SK-N-SH treated with all-trans-retinoic acid at 6 μM for 48 hours (cell line): ENCODE data around the gene GTF2H1.
A peak's percentile ranks its signal among the peaks of the same experiment; 100 is the strongest.

Experiments used
- ATAC-seq: fragments of 200-7000 bp; cut with Tn5 transposase; 3 replicates; pipeline ENCODE4 v1.9.1; 2020; ENCODE audit warnings: mild to moderate bottlenecking, moderate library complexity
- BACH2 ChIP-seq: fragments of 250-450 bp; sonication (Bioruptor Pico); IDR thresholded peaks from 2 replicates; pipeline ENCODE4 v1.9.0; 2021; ENCODE audit warnings: mild to moderate bottlenecking, borderline replicate concordance
- CREB5 ChIP-seq: fragments of 250-450 bp; sonication (Bioruptor Pico); IDR thresholded peaks from 2 replicates; pipeline ENCODE4 v1.5.1; 2020; ENCODE audit warnings: low read depth, mild to moderate bottlenecking, moderate library complexity
- CSDC2 ChIP-seq: fragments of 250-450 bp; sonication (Bioruptor Pico); IDR thresholded peaks from 2 replicates; pipeline ENCODE4 v1.5.0; 2020; ENCODE audit warnings: mild to moderate bottlenecking, moderate library complexity
- CSRNP3 ChIP-seq: fragments of 250-450 bp; sonication (Bioruptor Pico); IDR thresholded peaks from 2 replicates; pipeline ENCODE4 v1.5.1; 2021; ENCODE audit warnings: mild to moderate bottlenecking, moderate library complexity
- ESRRG ChIP-seq: fragments of 250-450 bp; sonication (Bioruptor Pico); IDR thresholded peaks from 2 replicates; pipeline ENCODE4 v1.6.1; 2021; ENCODE audit warnings: mild to moderate bottlenecking
- GLIS3 ChIP-seq: fragments of 250-450 bp; sonication (Bioruptor Pico); IDR thresholded peaks from 2 replicates; pipeline ENCODE4 v1.5.0; 2020; ENCODE audit warnings: mild to moderate bottlenecking, moderate library complexity
- OSR1 ChIP-seq: fragments of 250-450 bp; sonication (Bioruptor Pico); IDR thresholded peaks from 2 replicates; pipeline ENCODE4 v1.8.0; 2022; ENCODE audit warnings: moderate library complexity, mild to moderate bottlenecking, inconsistent platforms
- PATZ1 ChIP-seq: fragments of 250-450 bp; sonication (Bioruptor Pico); IDR thresholded peaks from 2 replicates; pipeline ENCODE4 v1.8.0; 2020; ENCODE audit warnings: mild to moderate bottlenecking, moderate library complexity, borderline replicate concordance
- POU6F1 ChIP-seq: fragments of 250-450 bp; sonication (Bioruptor Pico); IDR thresholded peaks from 2 replicates; pipeline ENCODE4 v1.8.0; 2021; ENCODE audit warnings: low read depth, mild to moderate bottlenecking, moderate library complexity, borderline replicate concordance
- RARB ChIP-seq: fragments of 250-450 bp; sonication (Bioruptor Pico); IDR thresholded peaks from 2 replicates; pipeline ENCODE4 v1.8.0; 2021; ENCODE audit warnings: mild to moderate bottlenecking, moderate library complexity
- SNAI2 ChIP-seq: fragments of 250-450 bp; sonication (Bioruptor Pico); IDR thresholded peaks from 2 replicates; pipeline ENCODE4 v1.5.0; 2020; ENCODE audit warnings: mild to moderate bottlenecking, moderate library complexity
- TCF4 ChIP-seq: fragments of 250-450 bp; sonication (Bioruptor Pico); IDR thresholded peaks from 2 replicates; pipeline ENCODE4 v1.8.0; 2021; ENCODE audit warnings: mild to moderate bottlenecking, moderate library complexity, borderline replicate concordance
- TOX ChIP-seq: fragments of 250-450 bp; sonication (Bioruptor Pico); IDR thresholded peaks from 2 replicates; pipeline ENCODE4 v1.8.0; 2021; ENCODE audit warnings: mild to moderate bottlenecking, moderate library complexity, borderline replicate concordance
- ZFP3 ChIP-seq: fragments of 250-450 bp; sonication (Bioruptor Pico); IDR thresholded peaks from 2 replicates; pipeline ENCODE4 v1.5.0; 2020; ENCODE audit warnings: mild to moderate bottlenecking, moderate library complexity
- ZFP30 ChIP-seq: fragments of 450-650 bp; formaldehyde crosslinking; IDR thresholded peaks from 2 replicates; pipeline ENCODE4 v1.5.0; 2022; ENCODE audit warnings: mild to moderate bottlenecking, moderate library complexity
- ZNF565 ChIP-seq: fragments of 450-650 bp; formaldehyde crosslinking; conservative IDR thresholded peaks from 2 replicates; pipeline ENCODE4 v1.5.0; 2020; ENCODE audit warnings: low read depth, mild to moderate bottlenecking, moderate library complexity
- ZNF70 ChIP-seq: fragments of 450-650 bp; formaldehyde crosslinking; IDR thresholded peaks from 2 replicates; pipeline ENCODE4 v1.5.0; 2020; ENCODE audit warnings: mild to moderate bottlenecking, moderate library complexity
- ZNF8 ChIP-seq: fragments of 450-650 bp; formaldehyde crosslinking; IDR thresholded peaks from 2 replicates; pipeline ENCODE4 v1.5.0; 2020; ENCODE audit warnings: mild to moderate bottlenecking, moderate library complexity
- TF ChIP-seq, protein P1 (sequence below): fragments of 250-450 bp; sonication (Bioruptor Pico); IDR thresholded peaks from 2 replicates; pipeline ENCODE4 v1.5.0; 2020; ENCODE audit warnings: mild to moderate bottlenecking, moderate library complexity

The GTF2H1 gene

DNA sequence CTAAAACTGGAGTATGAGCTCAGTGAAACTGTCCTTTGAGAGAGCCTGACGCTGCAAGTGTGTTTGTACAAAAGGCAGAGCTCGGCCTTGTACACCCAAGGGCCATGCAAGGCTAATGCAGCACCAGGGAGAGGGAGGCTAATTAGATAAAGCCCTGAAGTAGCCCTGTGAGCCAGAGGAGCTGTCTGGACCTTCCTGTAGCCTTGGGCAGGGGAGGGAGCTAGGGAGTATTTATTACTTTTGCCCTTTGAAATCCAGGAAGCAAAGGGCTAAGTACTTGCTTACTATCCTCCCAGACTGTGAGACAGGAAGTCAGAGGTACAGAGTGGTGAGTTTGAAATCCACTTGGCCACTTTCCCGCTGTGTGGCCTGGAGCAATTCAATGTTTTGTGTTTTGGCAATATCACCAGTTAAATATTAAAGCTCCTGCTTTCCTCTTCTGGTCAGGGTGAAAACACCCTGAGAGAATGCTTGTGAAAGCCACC lies 61.8 kb downstream of the GTF2H1 start:
- TF ChIP-seq CREB5 (CRISPR knock-in tag) (no peak), SNAI2 (CRISPR knock-in tag) (no peak), OSR1 (CRISPR knock-in tag) (no peak)
- TF ChIP-seq, protein P1, sequence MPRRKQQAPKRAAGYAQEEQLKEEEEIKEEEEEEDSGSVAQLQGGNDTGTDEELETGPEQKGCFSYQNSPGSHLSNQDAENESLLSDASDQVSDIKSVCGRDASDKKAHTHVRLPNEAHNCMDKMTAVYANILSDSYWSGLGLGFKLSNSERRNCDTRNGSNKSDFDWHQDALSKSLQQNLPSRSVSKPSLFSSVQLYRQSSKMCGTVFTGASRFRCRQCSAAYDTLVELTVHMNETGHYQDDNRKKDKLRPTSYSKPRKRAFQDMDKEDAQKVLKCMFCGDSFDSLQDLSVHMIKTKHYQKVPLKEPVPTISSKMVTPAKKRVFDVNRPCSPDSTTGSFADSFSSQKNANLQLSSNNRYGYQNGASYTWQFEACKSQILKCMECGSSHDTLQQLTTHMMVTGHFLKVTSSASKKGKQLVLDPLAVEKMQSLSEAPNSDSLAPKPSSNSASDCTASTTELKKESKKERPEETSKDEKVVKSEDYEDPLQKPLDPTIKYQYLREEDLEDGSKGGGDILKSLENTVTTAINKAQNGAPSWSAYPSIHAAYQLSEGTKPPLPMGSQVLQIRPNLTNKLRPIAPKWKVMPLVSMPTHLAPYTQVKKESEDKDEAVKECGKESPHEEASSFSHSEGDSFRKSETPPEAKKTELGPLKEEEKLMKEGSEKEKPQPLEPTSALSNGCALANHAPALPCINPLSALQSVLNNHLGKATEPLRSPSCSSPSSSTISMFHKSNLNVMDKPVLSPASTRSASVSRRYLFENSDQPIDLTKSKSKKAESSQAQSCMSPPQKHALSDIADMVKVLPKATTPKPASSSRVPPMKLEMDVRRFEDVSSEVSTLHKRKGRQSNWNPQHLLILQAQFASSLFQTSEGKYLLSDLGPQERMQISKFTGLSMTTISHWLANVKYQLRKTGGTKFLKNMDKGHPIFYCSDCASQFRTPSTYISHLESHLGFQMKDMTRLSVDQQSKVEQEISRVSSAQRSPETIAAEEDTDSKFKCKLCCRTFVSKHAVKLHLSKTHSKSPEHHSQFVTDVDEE: no peak
- TF ChIP-seq, all 23 proteins: peak for 0
- ATAC-seq: peak; percentile 77

DNA sequence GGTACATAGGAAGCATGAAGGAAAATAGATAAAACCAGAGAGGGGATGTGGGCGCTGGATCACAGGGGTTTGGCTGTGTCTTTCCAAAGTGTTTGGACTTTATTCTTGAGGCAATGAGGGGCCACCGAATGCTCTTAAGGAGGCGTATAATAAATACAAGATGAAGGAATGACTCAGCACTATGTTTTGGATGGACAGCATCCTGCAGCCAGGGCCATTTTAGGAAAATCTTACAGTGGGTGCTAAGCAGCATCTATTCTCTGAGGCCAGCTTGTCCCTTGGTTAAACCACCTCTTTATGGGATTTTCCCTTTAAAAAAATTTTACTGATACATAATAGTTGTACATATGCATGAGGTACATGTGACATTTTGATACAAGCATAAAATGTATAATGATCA lies 67.7 kb downstream of the GTF2H1 start:
- ATAC-seq: no peak
- no peak for TF ChIP-seq ZNF70 (CRISPR knock-in tag)
- TF ChIP-seq ZFP3 (CRISPR knock-in tag): no peak
- no peak for TF ChIP-seq CSDC2 (CRISPR knock-in tag)
- TF ChIP-seq, protein P1: no peak
- TF ChIP-seq TCF4 (CRISPR knock-in tag): no peak
- TF ChIP-seq SNAI2 (CRISPR knock-in tag): no peak
- no peak for TF ChIP-seq BACH2 (CRISPR knock-in tag)
- TF ChIP-seq TOX (CRISPR knock-in tag): no peak
- TF ChIP-seq RARB (CRISPR knock-in tag): no peak
- TF ChIP-seq GLIS3 (CRISPR knock-in tag): no peak
- no peak for TF ChIP-seq CREB5 (CRISPR knock-in tag)
- TF ChIP-seq PATZ1 (CRISPR knock-in tag): no peak
- no peak for TF ChIP-seq ESRRG (CRISPR knock-in tag)
- TF ChIP-seq OSR1 (CRISPR knock-in tag): no peak
- no peak for TF ChIP-seq CSRNP3 (CRISPR knock-in tag)
- no peak for TF ChIP-seq POU6F1 (CRISPR knock-in tag)
- TF ChIP-seq ZNF8 (CRISPR knock-in tag): no peak
- TF ChIP-seq ZFP30: no peak
- no peak for TF ChIP-seq ZNF565 (CRISPR knock-in tag)
